Stimulated activated CD8-positive, alpha-beta memory T cell treated with anti-CD3 and anti-CD28 coated beads, Interleukin-12 subunit alpha, Interleukin-12 subunit beta, amount 100 ng/mL, for 24 hours (primary cell): ENCODE measurements around the gene DCST2.

Experiments used
- DNase-seq: peaks from one replicate; pipeline ENCODE4 v3.0.0-alpha.2; 2020; ENCODE audit errors: extremely low read depth

Gene DCST2

DNA sequence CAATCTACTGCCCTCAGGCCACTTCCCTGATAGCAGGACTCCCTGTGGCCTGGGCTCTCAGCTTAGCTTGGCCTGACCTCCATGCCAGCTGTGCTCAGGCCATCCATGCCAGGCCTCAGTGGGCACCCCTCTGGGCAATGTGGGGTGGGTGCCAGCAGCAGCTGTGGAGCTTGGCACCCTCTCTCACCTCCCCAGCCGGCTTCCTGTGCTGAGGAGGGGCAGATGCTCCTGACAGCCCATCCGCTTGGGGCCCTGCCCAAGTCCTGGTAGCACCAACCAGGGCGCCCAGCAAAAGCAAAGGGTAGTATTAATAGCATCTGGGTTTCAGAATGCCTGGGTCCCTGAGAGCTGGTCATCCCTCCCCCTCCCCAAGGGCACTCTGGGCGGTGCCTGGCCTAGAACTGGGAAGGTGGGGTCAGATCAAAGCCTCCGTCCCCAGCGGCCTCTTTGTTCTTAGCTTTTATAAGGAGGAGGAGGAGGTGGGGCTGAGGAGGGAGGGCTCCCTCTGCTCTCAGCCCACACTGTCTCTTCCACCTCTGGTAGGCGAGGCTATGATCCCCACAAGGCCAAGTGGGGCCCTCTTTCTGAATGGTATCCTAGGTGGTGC lies 36.1 kb upstream of the DCST2 start:
- DNase-seq = no peak

DNA sequence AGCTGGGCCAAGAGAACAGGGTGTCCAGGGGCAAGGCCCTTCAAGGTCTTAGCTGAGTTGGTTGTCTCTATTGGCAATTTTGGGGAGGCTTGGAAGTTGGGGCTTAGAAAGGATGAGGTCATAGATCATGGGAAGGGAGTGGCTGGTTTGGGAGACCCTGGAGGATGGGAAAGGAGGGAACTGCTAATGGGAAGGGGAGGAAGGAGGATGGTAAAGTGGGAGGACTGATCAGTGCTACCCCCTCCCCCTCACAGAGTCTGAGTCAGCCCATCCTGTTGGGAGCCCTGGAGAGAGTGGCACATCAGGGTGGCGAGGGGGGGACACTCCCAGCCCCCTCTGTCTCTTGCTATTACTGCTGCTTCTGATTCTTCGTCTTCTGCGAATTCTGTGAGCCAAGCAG lies 35.0 kb upstream of the DCST2 start:
- DNase-seq = no peak

DNA sequence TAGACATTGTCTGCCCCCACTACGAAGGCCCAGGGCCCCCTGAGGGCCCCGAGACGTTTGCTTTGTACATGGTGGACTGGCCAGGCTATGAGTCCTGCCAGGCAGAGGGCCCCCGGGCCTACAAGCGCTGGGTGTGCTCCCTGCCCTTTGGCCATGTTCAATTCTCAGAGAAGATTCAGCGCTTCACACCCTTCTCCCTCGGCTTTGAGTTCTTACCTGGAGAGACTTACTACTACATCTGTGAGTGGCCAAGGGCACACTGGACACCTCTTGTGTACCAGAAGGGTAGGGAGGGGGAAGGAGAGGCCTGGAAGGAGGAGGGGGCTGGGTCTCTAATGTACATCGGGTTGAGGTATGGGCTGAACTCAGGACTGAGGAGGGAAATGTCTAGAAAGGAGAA lies 33.2 kb upstream of the DCST2 start:
- DNase-seq = no peak

DNA sequence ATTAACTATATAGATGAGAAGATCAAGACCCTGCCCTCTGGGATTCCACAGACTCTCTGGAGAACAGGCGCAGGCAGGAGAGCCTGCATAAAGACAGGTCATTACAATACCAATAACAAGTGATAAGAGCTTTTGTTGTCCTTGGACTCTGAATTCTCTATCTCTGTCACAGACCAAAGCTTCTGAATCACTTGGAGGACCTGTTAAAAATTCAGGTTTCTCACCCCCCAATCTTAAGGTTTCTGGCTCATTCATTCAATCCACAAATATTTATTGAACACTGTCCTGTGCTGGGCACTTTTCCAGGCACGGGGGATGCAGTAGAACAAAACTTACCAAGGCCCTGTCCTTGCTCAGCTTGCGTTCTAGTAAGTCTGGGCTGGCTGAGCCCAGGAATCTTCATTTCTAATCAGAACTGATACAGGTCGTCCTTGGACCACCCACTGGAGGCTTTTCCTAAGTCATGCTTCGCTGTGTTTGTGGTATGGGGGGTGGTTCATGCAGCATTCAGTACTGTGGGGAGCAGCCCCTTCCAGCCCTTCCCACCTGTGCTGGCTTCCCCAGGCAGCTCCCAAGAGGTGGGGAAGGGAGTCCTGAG lies 31.4 kb upstream of the DCST2 start:
- no peak for DNase-seq

DNA sequence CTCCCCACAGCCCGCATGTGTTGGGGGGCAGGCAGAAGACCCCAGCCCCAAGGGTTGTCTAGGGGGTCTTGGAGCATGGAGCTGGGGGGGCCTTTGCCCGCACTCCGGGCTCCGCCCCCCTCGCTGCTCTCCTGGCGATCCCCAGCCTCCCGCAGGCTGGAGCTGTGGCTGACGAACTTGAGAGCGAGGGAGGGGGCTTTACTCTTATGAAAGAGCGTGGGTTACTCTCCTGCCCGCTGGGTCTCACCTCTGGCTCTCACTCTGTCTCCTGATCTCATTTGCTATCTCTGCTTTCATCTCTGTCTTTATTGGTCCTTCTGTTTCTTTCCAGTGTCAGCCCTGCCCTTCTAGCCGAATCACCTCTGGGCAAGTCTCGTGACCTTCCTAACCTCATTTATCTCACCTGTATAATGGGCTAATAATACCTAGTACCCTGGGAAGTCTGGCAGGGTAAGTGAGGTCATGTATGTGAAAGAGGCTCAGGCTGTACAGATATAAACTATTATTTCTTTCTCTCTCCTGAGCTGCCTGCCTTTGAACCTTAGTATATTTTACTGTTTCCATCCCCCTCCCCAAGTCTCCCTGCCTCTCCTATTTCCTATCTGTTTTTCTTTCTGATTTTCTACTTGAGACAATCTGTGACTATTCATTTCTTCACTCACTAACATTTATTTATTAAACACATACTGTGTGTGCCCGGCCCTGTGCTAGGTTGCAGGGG lies 30.7 kb upstream of the DCST2 start:
- DNase-seq = no peak

DNA sequence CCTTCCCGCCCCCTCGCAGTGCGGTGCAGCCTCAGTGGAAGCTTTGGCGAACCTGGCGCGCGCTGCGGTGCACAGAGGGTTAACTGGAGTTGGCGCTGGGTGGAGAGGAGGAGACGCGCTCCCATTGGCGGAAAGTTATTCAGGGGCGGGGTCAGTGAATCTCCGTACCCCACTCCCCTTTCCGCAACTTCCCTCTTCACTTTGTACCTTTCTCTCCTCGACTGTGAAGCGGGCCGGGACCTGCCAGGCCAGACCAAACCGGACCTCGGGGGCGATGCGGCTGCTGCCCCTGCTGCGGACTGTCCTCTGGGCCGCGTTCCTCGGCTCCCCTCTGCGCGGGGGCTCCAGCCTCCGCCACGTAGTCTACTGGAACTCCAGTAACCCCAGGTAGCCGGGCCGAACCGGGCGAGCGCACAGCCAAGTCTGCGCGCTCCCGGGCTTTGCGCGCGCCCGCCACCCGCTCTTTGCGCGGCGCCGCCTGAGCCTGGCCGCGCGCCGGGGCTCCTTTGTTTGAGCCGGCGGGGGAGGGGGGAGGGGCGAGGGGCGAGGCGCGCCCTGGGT lies 30.0 kb upstream of the DCST2 start, which contains the start of gene EFNA4:
TSS of gene EFNA4 (plus strand) at position 191 of the 561 bp plus-strand sequence. CDS start at position 275, 84 bp downstream.
- no peak for DNase-seq

DNA sequence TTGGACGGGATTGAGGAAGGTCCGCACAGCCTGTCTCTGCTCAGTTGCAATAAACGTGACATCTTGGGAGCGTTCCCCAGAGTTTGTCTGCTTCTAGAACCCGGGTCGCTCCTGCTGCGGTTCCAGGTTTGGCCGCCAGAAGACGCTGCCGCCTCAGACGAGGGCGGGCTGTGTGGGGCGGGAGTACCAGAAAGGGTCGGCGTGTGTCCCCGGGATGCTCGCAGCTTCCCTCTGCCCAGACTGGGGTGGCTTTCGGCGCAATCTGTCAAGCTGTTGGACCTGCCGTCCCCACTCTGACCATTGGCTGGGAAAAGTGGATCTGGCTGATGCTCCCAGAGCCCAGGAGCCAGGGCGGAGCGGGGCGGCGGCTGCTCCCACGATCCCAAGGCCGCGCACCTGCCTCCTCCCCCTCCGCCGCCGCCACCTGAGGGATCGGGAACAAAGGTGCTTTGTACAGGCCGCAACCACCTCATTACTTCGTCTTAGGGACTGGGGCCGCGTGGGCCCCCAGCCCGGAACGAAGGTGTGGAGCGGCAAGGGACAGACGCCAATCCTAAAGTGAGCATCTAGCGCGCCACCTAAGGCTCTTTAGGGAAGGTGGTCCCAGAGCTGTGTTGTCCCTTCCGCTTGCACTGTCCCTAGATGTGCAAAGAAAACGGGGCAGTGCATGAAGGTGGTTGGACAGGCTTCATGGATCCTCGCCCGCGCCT lies 29.3 kb upstream of the DCST2 start:
- DNase-seq = no peak

DNA sequence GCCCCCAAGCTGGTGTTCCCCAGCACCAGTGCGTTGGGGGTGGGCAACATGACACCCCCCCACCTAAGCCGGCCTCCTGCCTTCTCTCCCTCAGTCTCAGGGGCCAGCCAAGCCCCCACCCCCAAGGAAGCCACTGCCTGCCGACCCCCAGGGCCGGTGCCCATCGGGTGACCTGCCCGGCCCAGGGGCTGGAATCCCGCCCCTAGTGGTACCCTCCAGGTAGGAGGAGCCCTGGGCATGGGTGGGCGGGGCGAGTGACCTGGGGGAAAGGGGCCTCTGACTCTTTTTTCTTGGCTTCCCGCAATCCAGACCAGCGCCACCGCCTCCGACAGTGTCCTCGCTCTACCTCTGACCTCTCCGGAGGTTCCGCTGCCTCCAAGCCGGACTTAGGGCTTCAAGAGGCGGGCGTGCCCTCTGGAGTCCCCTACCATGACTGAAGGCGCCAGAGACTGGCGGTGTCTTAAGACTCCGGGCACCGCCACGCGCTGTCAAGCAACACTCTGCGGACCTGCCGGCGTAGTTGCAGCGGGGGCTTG lies 28.6 kb upstream of the DCST2 start:
- no peak for DNase-seq

DNA sequence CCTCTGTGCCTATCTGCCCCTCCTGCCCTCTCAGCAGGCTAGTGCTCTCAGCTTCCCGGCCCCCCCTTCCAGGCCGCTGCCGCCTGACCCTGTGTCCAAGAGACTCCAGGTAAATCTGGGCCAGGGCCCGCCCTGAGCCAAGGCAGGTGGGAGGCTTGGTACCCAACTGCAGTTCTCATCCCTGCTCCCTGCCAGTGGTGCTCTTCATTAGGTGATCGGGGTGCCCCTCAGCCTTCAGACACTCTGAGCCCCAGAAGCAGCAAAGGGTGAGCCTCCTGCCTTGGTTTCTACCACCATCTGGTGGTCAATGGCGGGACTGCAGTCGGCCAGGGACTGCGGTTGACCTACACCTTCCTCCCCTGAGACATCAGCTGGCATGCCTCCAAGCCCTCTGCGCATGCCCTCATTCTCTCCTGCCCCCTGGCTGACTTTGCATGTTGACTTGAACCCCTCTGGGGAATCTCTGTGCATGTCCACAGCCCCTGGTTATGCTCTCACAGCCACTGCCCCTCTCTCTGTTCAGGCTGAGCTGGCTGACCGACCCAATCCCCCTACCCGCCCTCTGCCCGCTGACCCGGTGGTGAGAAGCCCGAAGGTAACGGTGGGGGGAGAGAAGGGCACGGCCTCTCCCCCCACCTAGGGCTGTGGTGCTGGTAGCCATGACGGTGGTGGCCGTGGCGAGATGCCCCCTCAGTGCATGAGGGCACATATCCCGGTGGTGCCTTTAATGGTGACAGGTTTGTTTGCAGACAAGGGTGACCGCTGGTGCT lies 28.0 kb upstream of the DCST2 start:
- DNase-seq = peak; percentile 73

DNA sequence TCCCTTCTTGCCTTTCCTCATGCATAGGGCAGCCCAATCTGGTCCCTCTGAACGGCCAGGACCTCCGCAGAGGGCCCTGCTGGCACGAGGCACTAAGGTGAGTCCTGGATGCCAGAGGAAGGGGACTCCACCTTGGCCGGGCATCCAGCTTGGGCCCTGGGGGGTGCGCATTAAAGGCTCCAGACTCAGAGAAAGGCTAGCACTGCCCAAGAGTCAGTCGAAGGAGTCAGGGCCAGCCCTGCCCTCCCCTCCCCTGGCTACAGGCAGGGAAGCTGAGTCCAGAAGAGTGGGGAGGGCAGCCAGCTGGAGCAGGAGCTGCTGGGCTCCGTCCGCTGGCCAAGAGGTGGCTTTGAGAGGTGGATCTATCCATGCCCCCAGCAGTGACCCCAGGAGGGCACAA lies 27.2 kb upstream of the DCST2 start:
- no peak for DNase-seq

DNA sequence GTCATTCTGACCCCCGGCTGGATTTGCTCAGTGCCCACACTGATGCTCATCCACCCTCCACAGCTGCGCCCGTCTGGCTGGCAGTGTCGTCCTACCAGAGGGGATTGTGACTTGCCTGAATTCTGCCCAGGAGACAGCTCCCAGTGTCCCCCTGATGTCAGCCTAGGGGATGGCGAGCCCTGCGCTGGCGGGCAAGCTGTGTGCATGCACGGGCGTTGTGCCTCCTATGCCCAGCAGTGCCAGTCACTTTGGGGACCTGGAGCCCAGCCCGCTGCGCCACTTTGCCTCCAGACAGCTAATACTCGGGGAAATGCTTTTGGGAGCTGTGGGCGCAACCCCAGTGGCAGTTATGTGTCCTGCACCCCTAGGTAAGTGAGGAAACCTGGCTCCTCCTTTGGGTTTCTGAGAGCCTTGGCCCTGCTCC lies 24.2 kb upstream of the DCST2 start:
- no peak for DNase-seq

DNA sequence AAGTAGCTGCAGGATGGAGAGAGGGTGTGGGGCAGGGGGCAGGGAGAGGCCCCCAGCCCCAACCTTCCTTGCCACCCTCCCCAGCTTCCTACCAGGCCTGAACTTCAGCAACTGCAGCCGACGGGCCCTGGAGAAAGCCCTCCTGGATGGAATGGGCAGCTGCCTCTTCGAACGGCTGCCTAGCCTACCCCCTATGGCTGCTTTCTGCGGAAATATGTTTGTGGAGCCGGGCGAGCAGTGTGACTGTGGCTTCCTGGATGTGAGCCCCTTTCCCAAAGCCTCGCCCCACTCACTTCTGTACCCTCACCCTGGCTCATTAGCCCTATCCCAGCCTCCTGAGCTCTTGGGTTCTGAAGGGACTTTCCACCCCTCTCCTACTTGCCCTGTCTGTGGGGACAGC lies 23.5 kb upstream of the DCST2 start:
- no peak for DNase-seq

DNA sequence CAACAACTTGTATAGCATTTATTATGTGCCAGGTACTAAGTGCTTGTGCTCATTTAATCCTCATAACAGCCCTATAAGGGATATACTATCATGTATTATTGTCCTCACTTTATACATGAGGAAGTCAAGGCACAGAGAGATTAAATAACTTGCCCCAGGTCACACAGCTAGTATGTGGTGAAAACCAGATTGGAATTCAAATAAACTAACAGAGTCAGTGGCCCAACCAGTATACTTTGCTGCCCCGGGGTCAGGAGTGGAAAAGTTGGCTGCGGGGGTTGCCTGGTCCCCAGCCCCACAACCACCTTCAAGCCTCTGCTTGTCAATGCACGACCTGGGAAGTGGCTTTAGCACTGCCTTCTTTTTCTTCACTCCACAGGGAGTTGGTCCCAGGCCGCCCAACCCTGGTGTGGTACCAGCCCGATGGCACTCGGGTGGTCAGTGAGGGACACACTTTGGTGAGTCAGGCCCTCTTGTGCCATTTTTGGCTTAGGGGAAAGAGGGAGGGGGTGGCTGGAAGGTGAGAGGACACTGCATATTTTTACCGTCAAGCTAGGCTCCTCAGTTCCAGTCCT lies 20.0 kb upstream of the DCST2 start:
- DNase-seq = no peak

DNA sequence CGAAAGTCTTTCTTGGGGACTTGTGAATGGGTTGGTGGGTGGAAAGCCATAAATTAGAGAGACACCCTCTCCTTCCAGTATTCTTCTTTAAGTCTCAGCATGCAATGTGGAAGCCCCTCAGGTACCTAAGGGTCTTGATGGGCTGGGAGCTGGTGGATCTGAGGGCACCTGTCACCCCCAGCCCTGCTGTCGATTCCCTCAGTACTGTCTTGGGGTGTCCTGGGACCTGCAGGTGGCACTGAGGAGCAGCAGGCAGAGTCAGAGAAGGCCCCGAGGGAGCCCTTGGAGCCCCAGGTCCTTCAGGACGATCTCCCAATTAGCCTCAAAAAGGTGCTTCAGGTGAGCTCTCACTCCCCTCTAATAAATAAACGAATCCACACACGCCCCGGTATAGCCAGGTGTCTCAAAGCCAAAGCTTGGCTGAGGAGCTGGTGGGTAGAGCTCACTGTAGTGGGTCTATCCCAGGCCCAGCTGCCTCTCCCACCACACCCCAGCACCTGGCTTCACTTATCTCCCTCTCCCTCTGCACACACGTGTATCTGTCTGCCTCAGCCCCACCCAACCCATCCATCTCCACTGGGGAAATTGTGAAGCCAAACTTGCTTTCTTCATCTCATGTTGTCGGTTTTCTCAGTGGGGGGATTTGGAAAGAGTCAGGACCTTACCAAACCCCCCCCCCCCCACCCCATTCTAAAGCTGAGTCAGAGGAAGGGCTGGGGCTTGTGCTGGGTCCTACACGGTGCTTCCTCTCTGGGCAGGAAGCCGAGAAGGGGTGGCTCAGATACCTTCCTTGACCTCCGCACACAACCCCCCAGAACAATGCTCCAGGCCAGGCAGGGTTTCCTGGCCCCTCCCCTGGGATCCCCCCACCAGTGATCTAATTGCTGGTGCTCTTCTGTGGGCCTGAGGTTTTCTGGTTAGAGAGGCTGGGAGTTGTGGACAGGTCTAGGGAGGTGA lies 19.1 kb upstream of the DCST2 start:
- DNase-seq = no peak

DNA sequence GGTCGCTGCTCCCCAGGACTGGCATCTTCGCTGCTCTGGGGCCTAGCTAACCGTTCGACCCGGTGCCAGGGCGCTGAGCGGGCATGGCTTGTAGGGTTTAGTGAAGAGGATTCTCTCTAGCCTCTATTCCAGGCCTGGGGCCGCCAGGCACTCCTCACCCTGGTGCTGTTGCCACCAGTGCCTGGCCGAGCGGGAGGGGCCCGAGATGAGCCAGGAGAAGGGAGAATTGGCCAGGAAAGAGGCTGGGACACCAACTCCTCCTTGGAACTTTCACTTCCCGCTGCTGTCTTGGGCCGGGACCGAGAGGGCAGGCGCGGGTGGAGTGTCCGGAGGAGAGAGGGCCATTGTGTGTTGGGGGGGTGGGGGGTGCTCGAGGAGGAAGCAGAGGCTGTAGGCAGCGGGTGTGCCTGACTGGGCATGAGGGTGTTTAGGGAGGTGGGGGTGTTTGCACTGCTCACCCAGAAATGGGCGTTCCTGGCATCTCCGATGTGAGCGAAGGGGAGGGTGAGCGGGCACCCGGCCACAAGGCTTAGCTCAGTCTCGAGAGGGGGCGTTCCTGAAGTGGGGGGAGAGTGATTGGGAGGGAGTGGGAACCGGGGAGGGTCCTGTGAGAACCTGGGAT lies 18.3 kb upstream of the DCST2 start:
- DNase-seq = no peak

DNA sequence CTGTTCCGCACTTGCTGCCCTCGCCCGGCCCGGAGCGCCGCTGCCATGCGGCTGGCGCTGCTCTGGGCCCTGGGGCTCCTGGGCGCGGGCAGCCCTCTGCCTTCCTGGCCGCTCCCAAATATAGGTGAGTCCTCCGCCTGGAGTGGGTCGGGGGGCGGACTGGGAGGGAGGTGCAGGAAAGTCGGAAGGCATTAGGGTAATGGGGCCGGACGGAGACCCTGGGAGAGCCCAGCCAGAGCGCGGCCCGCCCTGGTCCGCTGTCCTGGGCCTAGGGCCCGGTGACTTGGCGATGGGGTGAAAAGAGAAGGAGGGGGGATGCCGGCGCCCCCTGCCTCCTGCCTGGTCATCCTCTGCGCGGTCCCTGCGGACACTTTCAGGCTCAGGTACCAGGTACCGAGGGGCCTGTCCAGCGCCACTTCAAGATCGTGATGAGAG lies 17.8 kb upstream of the DCST2 start:
- DNase-seq = no peak

DNA sequence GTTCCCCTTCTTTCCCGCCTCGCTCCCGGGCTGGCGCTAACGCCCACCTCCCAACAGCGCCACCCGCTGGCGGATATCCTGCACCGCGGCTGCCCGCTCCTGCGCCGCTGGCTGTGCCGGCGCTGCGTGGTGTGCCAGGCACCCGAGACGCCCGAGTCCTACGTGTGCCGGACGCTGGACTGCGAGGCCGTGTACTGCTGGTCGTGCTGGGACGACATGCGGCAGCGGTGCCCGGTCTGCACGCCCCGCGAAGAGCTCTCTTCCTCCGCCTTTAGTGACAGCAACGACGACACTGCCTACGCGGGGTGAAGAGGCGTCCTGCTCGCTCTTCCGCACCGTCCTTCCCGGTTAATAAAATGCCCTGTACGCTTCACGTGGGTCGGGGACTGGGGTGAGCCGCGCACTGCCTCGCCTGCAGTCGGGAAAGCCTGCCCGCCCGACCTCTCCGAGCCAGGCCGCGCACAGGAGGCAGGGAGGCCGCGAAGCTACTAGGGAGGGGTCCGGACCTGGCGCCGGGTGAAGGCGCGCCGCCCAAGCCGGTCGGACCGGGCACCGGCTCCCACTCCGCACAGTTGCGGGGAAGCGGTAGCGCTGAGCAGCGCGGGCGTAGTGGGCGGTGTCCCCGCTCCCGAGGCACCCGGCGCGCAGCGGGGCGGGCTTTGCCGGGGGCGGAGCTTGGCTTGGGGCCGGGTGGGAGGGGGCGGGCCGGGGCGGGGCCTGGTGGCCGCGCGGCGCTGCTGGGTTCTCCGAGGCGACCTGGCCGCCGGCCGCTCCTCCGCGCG lies 17.2 kb upstream of the DCST2 start, which contains the start of gene ADAM15:
TSS of gene ADAM15 (plus strand) at position 757 of the 782 bp plus-strand sequence. CDS start 71 bp downstream, outside the sequence.
- peak; percentile 55 for DNase-seq
